AG10803 (cell line): ENCODE measurements around the gene LIN7C.

ENCODE experiments used
- DNase-seq: peaks from one replicate; pipeline ENCODE4 v3.0.0; 2010; ENCODE audit warnings: low read depth
- H3K4me3 ChIP-seq: 2 replicates; pipeline ENCODE4 v1.5.1; 2011; ENCODE audit warnings: mild to moderate bottlenecking, low read length, control low read depth
- TF ChIP-seq, protein P1 (sequence below): conservative IDR thresholded peaks from 2 replicates; pipeline ENCODE4 v1.5.1; 2011; ENCODE audit warnings: mild to moderate bottlenecking, low read length, control low read depth, inconsistent platforms

LIN7C gene, protein sequence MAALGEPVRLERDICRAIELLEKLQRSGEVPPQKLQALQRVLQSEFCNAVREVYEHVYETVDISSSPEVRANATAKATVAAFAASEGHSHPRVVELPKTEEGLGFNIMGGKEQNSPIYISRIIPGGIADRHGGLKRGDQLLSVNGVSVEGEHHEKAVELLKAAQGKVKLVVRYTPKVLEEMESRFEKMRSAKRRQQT

DNA sequence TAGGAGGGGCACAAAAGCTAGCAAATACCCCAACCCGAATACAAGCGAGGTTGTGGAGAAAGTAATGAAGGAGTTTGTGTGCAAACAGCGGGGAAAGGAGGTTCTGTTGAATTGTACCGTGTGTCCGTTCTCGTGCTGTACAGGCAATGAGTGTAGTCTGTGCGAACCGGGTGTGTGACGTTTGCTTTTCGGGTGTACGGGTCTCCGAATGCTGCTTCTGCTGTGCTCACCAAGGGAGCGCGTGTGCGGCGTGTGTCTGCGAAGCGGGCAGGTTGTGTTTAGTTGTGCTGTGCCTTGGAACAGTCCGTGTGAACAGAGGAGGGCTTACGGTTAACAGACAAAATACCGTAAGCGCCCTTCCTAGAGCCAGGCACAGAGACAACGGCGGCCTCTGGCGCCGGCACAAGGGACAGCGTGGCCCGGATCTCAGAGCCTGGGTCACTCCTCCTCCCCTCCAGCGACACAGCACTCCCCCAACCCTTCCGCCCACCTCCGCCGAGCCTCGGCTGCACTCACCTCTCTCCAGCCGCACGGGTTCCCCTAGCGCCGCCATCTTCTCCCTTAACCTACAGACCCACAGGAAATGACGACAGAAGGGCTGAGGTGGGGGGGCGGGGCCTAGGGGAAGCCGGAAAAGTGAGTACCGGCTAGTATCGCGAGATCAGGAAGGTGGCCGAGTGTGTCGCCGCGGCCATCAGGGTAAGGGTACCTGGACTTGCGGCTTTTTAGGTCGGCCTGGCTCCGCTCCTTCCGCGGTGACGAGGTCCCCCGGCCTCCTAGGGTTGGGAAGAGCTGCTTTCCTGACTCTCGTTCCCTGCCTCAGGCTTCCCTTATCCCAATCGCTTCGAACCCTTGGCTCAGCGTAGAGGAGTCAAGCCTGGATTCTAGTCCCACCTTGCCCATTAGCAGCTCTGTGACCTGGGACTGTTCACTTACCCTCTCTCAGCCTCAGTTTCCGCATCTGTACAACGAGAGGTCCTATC lies at the start of gene LIN7C:
TSS of gene LIN7C (minus strand) at position 570 of the 983 bp plus-strand sequence. CDS start at position 553, 17 bp downstream.
- peak; percentile 93 for DNase-seq
- peak within 1 kb of the TSS; percentile 99 for H3K4me3 ChIP-seq
- TF ChIP-seq, protein P1, sequence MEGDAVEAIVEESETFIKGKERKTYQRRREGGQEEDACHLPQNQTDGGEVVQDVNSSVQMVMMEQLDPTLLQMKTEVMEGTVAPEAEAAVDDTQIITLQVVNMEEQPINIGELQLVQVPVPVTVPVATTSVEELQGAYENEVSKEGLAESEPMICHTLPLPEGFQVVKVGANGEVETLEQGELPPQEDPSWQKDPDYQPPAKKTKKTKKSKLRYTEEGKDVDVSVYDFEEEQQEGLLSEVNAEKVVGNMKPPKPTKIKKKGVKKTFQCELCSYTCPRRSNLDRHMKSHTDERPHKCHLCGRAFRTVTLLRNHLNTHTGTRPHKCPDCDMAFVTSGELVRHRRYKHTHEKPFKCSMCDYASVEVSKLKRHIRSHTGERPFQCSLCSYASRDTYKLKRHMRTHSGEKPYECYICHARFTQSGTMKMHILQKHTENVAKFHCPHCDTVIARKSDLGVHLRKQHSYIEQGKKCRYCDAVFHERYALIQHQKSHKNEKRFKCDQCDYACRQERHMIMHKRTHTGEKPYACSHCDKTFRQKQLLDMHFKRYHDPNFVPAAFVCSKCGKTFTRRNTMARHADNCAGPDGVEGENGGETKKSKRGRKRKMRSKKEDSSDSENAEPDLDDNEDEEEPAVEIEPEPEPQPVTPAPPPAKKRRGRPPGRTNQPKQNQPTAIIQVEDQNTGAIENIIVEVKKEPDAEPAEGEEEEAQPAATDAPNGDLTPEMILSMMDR, result no peak

DNA sequence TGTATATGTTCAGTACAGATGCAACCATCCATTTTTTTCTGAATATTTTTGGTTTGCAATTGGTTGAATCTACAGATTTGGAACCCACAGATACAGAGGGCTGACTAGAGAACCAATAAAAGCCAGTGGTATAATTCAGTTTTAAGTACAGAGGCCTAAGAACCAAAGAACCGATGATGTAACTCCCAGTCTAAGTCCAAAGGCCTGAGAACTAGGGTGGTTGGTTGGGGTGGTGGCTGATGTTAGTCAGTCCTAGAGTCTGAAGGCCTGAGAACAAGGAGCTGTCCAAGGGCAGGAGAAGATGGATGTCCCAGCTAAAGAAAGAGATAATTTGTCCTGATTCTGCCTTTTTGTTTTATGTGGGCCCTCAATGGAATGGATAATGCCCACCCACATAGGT lies 48.7 kb upstream of the LIN7C start:
- TF ChIP-seq, protein P1, result no peak
- H3K4me3 ChIP-seq, result no peak overlapping the region
- no peak for DNase-seq

DNA sequence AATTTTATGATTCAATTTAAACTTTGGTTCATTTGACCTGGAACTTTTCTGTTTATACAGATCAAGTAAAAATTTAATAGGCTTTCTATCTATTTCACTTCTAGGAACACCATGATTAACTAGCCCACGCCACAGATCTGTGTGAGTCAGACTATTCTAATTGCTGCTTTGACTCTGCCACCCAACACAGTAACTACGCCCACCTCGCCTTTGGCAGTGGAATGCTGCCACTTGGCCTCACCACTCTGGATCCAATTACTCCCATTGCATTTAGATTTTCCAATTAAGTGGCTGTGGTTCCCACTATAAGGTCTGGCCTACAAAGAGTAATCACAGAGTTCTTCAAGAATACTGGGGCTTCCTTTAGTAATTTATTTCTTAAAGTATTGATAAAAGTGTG lies 46.6 kb upstream of the LIN7C start:
- TF ChIP-seq, protein P1, result no peak
- DNase-seq, result no peak
- H3K4me3 ChIP-seq, result no peak overlapping the region

DNA sequence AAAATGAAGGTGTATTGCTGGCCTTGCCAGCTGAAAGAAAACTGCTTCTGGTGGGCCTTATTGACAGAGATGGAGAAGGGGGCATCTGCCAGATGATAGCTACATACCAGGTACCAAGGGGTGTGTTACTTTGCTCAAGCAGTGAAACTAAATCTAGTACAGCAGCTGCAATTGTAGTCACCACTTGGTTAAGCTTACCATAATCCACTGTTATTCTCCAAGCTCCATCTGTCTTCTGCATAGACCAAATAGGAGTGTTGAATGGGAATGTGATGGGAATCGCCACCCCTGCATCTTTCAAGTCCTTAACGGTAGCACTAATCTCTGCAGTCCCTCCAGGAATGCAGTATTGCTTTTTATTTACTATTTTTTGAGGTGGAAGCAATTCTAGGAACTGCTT lies 45.8 kb upstream of the LIN7C start:
- no peak overlapping the region for H3K4me3 ChIP-seq
- DNase-seq, result no peak
- TF ChIP-seq, protein P1, result no peak

DNA sequence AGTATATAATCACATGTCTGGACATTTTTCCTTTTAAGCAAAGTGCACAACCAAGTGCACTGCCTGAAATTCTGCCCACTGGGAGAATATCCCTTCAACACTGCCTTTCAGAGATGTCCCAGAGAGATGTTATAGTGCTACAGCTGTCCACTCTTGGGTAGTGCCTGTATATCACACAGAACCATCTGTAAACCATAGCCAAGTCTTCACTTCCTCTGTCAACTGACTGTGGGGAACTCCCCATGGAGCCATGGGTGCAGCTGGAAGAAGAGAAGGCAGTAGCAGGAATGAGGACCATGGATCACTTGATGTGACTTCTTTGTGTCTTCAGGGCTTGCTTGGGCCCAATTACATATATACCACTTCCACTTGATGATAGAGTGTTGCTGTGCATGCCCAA lies 44.6 kb upstream of the LIN7C start:
- H3K4me3 ChIP-seq, result no peak overlapping the region

DNA sequence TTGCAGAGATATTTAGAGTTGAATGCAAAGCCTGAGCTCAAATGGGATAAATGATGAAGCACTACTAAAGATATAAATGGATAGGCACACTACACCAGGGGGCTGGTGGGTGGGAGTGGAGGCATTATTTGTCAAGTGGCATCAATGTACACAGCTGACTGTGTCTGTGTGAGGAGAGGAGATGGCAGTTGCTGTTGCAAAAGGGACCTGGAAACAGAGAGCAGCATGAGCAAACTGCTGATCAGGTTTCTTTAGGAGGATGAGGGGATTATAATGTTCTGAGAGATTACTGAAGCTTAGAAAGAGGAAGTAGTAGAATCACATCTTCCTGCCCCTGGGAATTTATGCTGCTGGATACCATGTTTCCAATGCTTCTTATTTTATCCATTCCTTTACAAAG lies 39.4 kb upstream of the LIN7C start:
- TF ChIP-seq, protein P1, result no peak
- H3K4me3 ChIP-seq, result no peak overlapping the region
- no peak for DNase-seq

More for the DNA sequence above, 44.6 kb upstream of the LIN7C start:
- DNase-seq, result no peak
- TF ChIP-seq, protein P1, result no peak
